SK-N-SH (cell line): ENCODE results near the gene EVX1.

ENCODE experiments used
- POLR2AphosphoS5 ChIP-seq: IDR thresholded peaks from 2 replicates; pipeline ENCODE4 v1.6.1; 2012; ENCODE audit warnings: low read depth, low read length
- SMC3 ChIP-seq: IDR thresholded peaks from 2 replicates; pipeline ENCODE4 v1.6.1; 2012; ENCODE audit warnings: low read depth, low read length, improper control_type of control experiment
- TF ChIP-seq, protein P1 (sequence below): fragments of 200-600 bp; sonication (generic); IDR thresholded peaks from 2 replicates; pipeline ENCODE4 v1.6.1; 2017; ENCODE audit warnings: antibody characterized with exemption, mild to moderate bottlenecking, moderate library complexity

DNA sequence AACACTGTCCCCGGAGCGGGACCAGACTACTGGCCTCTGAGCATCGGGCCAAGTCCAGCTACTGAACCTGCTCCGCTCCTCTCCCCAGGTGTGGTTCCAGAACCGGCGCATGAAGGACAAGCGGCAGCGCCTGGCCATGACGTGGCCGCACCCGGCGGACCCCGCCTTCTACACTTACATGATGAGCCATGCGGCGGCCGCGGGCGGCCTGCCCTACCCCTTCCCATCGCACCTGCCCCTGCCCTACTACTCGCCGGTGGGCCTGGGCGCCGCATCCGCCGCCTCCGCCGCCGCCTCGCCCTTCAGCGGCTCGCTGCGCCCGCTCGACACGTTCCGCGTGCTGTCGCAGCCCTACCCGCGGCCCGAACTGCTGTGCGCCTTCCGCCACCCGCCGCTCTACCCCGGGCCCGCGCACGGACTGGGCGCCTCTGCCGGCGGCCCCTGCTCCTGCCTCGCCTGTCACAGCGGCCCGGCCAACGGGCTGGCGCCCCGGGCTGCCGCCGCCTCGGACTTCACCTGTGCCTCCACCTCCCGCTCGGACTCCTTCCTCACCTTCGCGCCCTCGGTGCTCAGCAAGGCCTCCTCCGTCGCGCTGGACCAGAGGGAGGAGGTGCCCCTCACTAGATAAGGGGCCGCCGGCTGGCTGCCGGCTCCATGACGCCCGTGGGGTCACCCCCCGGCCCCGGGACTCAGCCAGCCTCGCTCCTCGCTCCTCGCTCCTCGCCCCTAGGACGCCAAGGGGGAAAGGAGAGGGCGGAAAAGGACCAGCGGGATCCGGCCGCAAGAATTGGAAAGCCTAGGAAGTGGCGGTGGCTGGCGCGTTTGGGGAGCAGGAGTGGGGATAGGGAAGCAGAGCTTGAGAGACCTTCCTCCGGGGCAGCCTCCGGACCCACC is 3.4 kb downstream of the EVX1 start:
- TF ChIP-seq, protein P1, sequence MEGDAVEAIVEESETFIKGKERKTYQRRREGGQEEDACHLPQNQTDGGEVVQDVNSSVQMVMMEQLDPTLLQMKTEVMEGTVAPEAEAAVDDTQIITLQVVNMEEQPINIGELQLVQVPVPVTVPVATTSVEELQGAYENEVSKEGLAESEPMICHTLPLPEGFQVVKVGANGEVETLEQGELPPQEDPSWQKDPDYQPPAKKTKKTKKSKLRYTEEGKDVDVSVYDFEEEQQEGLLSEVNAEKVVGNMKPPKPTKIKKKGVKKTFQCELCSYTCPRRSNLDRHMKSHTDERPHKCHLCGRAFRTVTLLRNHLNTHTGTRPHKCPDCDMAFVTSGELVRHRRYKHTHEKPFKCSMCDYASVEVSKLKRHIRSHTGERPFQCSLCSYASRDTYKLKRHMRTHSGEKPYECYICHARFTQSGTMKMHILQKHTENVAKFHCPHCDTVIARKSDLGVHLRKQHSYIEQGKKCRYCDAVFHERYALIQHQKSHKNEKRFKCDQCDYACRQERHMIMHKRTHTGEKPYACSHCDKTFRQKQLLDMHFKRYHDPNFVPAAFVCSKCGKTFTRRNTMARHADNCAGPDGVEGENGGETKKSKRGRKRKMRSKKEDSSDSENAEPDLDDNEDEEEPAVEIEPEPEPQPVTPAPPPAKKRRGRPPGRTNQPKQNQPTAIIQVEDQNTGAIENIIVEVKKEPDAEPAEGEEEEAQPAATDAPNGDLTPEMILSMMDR, result no peak
- TF ChIP-seq SMC3 (no peak), POLR2AphosphoS5 (no peak)
